Activated T-cell treated with anti-CD3 and anti-CD28 coated beads, Interleukin-2, amount 50 U/mL, for 24 hours (primary cell): ENCODE data around the gene RDH8.

Source experiments
- DNase-seq: peaks from one replicate; pipeline ENCODE4 v3.0.0-alpha.2; 2020
- H3K27ac Mint-ChIP-seq: 2 replicates; pipeline ENCODE4 v1.8.0; 2020; ENCODE audit warnings: mild to moderate bottlenecking, mixed read lengths
- H3K27me3 Mint-ChIP-seq: 2 replicates; pipeline ENCODE4 v1.8.0; 2020; ENCODE audit warnings: mixed read lengths
- H3K36me3 Mint-ChIP-seq: 2 replicates; pipeline ENCODE4 v1.8.0; 2020; ENCODE audit warnings: low read depth, mixed read lengths
- H3K4me1 Mint-ChIP-seq: 2 replicates; pipeline ENCODE4 v1.8.0; 2020; ENCODE audit warnings: low read depth, mixed read lengths
- H3K4me3 Mint-ChIP-seq: 2 replicates; pipeline ENCODE4 v1.8.0; 2020; ENCODE audit warnings: mild to moderate bottlenecking, moderate library complexity, mixed read lengths
- H3K9me3 Mint-ChIP-seq: 2 replicates; pipeline ENCODE4 v1.8.0; 2020; ENCODE audit warnings: mixed read lengths

RDH8 gene

DNA sequence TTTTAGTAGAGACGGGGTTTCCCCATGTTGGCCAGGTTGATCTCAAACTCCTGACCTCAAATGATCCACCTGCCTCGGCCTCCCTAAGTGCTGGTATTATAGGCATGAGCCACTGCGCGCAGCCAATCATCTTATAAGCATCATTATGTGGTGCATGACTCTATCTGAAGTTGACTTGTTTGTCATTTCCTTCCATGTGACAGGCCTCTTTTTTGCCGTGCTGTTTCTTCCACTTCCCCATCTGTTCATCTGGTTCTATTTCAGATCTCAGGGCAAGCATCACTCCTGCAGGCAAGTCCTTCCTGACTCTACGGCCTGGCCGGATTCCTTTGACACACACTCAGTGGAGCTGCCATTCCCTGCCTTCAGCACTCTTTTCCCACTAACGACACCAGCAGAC lies 18.2 kb upstream of the RDH8 start:
- Mint-ChIP-seq H3K36me3 (no peaks in the 10 kb centered on the region), H3K4me3 (no peak overlapping the region), H3K27me3 (peaks cover 8% of the 10 kb centered on the region), H3K4me1 (peaks cover under 1% of the 10 kb centered on the region), H3K27ac (no peak overlapping the region), H3K9me3 (no peaks in the 10 kb centered on the region)
- no peak for DNase-seq

DNA sequence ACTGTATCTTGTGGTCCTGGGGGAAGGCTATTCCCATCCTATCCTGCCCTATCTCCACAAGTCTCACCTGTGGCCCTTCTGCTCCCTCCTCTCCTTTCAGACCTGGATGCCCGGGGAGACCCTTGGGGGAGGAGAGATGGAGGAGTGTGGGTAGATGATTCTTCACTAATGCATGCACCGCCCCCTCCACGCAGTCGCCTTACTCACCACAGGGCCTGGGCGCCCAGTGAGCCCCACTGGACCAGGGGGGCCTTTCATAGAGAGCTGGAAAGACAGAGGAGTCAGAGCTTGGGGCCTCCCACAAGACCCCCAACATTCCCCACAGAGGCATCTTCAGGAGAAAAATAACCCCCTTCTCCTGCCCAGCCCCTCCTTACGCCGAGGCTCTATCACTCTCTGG lies 17.3 kb upstream of the RDH8 start:
- Mint-ChIP-seq H3K27ac (no peak overlapping the region), H3K27me3 (peaks cover 14% of the 10 kb centered on the region), H3K36me3 (no peaks in the 10 kb centered on the region), H3K4me1 (peaks cover 2% of the 10 kb centered on the region), H3K4me3 (no peak overlapping the region), H3K9me3 (no peaks in the 10 kb centered on the region)
- DNase-seq = no peak

DNA sequence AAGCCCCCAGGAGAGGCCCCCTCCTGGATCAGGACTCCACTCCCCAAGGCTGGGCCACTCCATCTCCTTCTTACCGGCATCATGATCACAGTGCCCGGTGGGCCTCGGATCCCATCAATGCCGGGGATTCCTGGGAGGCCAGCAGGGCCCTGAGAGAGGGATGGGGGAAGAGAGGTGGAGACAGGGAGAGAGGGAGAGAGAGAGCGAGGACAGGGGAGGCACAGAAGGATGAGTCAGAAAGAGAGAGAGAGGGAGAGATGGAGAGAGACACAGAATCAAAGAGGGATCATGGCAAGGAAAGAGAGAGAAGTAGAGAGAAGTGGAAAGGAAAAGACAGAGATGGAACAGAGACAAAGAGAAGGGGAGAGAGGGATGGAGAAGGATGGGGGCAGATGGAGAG lies 16.7 kb upstream of the RDH8 start:
- no peak for DNase-seq
- Mint-ChIP-seq H3K9me3 (no peaks in the 10 kb centered on the region), H3K36me3 (no peaks in the 10 kb centered on the region), H3K4me3 (no peak overlapping the region), H3K27ac (no peak overlapping the region), H3K27me3 (peaks cover 16% of the 10 kb centered on the region), H3K4me1 (peaks cover 2% of the 10 kb centered on the region)

DNA sequence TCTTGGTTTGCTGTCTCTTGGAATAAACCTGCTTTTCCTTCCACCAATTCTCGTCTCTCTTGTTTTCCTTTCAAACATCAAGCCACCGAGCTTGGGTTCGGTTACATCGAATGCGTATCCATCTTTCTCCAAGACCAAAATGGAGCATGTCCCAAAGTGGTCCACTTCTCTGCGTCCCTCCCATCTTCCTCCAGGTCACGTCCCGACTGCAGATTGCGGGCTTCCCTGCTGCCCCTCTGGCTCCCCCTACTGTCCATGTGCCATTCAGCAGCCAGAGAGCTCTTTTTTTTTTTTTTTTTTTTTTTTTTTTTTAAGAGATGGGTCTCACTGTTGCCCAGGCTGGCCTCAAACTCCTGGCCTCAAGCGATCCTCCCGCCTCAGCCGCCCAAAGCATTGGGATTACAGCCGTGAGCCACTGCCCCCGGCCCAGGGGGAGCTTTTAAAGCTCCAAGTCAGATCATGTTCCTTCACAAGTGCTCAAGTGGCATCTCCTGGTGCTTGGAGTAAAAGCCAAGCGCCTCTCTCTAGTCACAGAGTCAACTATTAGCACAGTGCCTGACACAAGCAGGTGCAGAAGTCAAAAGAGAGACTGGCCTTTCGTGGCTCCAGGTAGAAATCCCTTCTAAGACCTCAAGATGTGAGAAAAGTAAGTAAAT lies 13.0 kb upstream of the RDH8 start:
- no peak overlapping the region for H3K4me3 Mint-ChIP-seq
- no peak overlapping the region for H3K27ac Mint-ChIP-seq
- H3K4me1 Mint-ChIP-seq = peaks cover 10% of the 10 kb centered on the region
- peak; percentile 77 for DNase-seq
- H3K36me3 Mint-ChIP-seq = no peaks in the 10 kb centered on the region
- H3K9me3 Mint-ChIP-seq = no peaks in the 10 kb centered on the region
- peaks cover 42% of the 10 kb centered on the region for H3K27me3 Mint-ChIP-seq

DNA sequence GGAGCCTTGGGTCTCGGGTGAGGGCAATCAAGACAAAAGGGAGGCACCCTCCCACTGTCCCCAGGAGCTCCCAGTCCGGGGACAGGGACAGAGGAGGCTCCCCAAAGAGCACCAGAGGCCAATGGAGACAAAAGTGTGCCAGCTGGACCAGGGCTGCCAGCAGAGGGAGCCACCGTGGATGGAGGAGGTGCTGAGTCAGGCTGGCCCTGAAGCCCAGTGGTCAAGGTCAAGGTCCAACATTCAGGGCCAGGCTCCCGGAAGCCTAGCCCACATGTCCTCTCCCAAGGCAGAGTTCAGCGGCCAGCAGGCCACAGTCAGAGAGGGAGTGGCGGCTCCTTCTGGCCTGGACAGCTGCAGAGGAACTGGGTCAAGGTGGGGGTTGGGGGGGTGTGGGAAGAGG lies 11.4 kb upstream of the RDH8 start:
- DNase-seq = no peak
- peaks cover 51% of the 10 kb centered on the region for H3K27me3 Mint-ChIP-seq
- H3K27ac Mint-ChIP-seq = no peak overlapping the region
- H3K36me3 Mint-ChIP-seq = no peaks in the 10 kb centered on the region
- H3K4me1 Mint-ChIP-seq = peaks cover 21% of the 10 kb centered on the region
- no peak overlapping the region for H3K4me3 Mint-ChIP-seq
- no peaks in the 10 kb centered on the region for H3K9me3 Mint-ChIP-seq

DNA sequence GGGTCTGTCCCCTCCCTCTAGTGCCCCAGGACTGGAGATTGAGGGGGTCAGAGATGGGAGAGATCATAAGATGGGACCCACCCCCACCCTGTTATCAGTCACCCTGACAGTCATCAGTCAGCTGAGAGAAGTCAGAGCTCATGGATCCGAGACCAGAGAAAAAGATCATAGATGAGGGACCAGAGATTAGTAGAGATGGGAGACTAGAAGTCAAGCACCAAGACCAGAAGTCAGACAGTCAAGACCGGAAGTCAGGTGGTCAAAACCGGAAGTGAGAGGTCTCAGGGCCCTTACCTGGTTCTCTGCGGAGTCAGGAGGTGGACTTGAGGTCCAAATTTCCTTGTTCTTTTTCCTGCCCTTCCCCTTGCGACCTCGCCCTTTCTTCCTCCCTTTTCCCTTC lies 10.0 kb upstream of the RDH8 start:
- H3K27ac Mint-ChIP-seq = no peak overlapping the region
- no peaks in the 10 kb centered on the region for H3K36me3 Mint-ChIP-seq
- peaks cover 58% of the 10 kb centered on the region for H3K27me3 Mint-ChIP-seq
- H3K4me1 Mint-ChIP-seq = peaks cover 27% of the 10 kb centered on the region
- no peaks in the 10 kb centered on the region for H3K9me3 Mint-ChIP-seq
- no peak overlapping the region for H3K4me3 Mint-ChIP-seq
- DNase-seq = no peak

DNA sequence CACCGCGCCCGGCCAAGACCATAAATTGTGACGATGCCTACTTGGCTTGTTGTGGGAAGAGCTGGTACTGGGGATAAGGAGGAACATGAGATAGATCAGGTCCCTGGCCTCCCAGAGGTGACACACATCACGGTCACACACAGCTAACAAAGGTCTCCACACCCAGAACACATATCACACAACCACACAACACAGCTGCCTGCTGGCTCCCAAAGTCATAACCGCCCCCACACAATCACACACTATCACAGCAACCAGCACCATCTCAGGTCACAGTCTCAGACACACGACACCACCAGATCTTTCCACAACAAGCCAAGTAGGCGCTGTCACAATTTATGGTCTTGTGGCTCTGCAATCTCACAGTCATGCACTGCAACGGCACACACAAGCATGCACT lies 8.7 kb upstream of the RDH8 start:
- H3K4me3 Mint-ChIP-seq = no peak overlapping the region
- H3K4me1 Mint-ChIP-seq = peaks cover 34% of the 10 kb centered on the region
- DNase-seq = no peak
- H3K27me3 Mint-ChIP-seq = peaks cover 65% of the 10 kb centered on the region
- H3K9me3 Mint-ChIP-seq = no peaks in the 10 kb centered on the region
- no peak overlapping the region for H3K27ac Mint-ChIP-seq
- no peaks in the 10 kb centered on the region for H3K36me3 Mint-ChIP-seq

DNA sequence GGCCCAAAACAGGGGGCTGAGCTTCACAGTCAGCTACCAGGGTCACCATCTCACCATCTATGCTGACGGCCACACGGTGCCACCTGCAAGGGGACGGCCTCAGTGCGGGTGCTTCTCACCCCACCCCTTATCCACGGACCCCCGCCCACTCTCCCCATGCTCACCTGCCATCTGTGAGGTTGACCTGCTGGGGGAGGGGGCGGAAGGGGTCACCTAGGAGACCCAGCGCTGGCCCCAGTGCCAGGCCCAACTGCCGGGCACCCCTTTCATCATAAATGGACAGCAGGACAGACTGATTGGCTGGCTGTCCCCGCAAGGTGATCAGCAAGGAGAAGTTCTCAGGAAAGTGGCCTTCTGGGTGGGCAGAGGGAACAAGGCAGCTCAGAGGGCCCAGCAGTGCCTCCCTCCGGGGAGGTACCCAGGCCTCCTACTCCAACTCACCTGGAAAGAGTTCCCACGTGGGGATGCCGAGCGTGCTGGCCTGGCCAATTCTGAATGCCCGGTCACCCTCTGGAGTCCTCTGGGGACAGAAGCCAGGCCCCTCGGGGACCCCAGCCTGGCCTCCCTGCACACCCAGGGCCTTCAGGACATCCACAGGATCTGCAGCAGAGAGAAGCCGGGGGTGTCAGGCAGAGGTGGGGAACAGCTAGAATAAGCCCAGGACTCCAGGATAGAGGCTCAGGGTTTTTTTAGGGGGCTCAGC lies 7.5 kb upstream of the RDH8 start:
- H3K36me3 Mint-ChIP-seq = no peaks in the 10 kb centered on the region
- H3K4me3 Mint-ChIP-seq = peak overlapping the region; percentile 37
- DNase-seq = no peak
- no peak overlapping the region for H3K27ac Mint-ChIP-seq
- no peaks in the 10 kb centered on the region for H3K9me3 Mint-ChIP-seq
- peaks cover 64% of the 10 kb centered on the region for H3K27me3 Mint-ChIP-seq
- peaks cover 36% of the 10 kb centered on the region for H3K4me1 Mint-ChIP-seq

DNA sequence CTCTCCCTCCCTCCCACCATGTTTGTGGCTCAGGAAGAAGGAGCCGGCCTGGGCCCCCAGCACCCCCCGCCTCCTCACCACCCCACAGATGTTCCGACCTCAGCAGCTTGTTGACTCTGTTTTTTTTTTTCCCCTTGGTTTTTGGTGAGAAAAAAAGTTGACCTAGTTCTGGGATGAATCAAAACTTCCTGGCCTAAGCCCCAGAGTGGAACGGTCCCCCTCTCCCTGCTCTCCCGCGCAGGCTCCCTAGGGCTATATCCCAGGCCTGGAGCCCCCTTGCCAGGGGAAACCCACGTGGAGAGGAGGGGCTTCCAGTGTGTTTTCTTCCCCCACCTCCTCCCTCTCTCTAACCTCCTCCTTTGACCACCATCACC lies 7.0 kb upstream of the RDH8 start:
- H3K9me3 Mint-ChIP-seq = no peaks in the 10 kb centered on the region
- H3K27ac Mint-ChIP-seq = peak overlapping the region; percentile 78
- H3K4me1 Mint-ChIP-seq = peaks cover 36% of the 10 kb centered on the region

DNA sequence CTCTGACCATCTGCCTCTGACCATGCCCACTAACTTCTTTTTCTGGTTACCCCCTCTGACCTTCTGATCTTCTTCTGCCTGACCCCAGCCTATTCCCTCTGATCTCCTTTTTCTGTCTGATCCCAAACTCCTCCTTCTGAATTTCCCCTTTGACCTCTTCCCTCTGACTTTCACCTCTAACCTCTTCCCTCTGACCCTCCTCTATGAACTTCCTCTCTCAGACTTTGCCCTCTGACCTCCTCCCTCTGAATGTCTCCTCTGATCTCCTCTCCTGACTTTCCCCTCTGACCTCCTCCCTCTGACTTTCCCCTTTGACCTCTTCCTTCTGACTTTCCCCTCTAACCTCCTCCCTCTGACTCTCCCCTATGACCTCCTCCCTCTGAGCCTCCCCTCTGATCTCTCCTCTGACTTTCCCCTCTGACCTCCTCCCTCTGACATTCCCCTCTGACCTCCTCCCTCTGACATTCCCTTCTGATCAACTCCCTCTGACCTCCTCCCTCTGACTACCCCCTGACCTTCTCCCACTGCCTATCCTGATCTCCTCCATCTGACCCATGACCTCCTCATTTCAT lies 6.4 kb upstream of the RDH8 start:
- Mint-ChIP-seq H3K27ac (peak overlapping the region; percentile 78), H3K36me3 (no peaks in the 10 kb centered on the region), H3K27me3 (peaks cover 70% of the 10 kb centered on the region), H3K4me1 (peaks cover 36% of the 10 kb centered on the region), H3K4me3 (no peak overlapping the region), H3K9me3 (no peaks in the 10 kb centered on the region)
- DNase-seq = no peak

More for the DNA sequence above, 7.0 kb upstream of the RDH8 start:
- peak overlapping the region; percentile 21 for H3K4me3 Mint-ChIP-seq
- no peaks in the 10 kb centered on the region for H3K36me3 Mint-ChIP-seq
- peak; percentile 42 for DNase-seq
- H3K27me3 Mint-ChIP-seq = peaks cover 70% of the 10 kb centered on the region

DNA sequence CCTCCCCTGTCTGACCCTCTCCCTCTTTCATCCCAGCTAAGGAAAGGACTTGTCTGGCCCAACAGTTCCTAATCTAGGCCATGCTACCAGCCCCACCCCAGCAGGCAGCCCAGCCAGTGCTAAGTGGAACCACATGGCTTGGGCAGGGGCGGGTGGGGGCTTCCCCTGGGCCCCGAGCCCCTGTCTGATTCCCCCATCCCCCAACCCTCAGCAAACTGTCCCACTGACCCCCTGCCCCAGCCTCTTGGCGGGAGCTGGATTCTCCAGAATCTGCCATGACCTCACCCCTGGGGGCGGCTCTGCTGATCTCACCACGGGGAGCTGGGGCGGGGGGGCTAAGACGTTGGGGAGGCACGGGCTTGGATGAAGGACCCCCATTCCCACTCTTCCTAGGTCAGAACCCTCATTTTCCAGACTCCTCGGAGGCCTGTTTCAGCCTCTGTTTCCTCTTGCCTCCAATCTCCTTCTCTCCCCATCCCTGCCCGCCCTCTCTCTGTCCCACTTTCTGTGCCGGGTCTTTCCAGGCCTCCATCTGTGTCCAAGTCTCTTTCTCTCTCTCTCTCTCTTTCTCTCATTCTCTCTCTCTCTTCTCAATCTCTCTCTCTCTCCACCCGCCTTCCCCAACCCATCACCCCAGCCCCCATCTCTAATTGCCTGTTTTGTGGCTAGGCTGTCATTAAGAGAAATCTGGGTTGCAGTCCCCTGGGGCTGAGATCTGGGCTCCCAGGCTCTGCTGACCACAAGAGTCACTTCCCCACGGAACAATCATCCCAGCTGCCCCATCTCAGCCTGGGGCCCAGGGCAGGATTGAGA lies 5.7 kb upstream of the RDH8 start:
- Mint-ChIP-seq H3K27me3 (peaks cover 72% of the 10 kb centered on the region), H3K27ac (no peak overlapping the region), H3K4me1 (peaks cover 36% of the 10 kb centered on the region), H3K4me3 (no peak overlapping the region), H3K36me3 (no peaks in the 10 kb centered on the region), H3K9me3 (no peaks in the 10 kb centered on the region)
- DNase-seq = no peak

DNA sequence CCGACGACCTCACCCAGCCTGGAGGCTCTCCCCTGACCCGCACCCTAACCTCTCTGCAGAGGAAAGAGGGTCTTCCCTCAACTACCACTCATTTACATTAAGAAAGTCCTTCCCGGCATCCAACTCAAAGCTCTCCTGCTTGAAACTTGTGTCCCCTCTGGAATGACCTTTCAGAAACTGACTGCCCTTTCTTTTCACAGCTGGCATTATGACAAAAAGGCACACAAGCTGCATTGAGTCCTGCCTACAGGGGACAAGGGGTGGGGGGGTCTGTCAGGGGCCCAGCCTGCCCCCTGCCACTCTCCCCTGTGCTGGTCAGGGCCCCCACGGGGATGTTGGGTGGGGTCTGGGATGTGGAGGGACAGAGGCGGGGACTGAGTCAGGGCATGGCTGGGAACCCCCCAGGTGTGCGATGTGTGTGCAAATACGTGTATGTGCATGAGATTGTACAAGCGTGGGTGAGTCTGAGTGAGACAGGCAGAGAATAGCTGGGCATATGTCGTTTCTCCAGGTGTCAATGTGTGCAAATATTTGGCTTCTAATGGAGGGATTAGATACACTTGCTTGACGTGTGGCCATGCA lies 5.0 kb upstream of the RDH8 start:
- Mint-ChIP-seq H3K36me3 (no peaks in the 10 kb centered on the region), H3K4me3 (no peak overlapping the region), H3K9me3 (no peaks in the 10 kb centered on the region), H3K27ac (no peak overlapping the region), H3K27me3 (peaks cover 69% of the 10 kb centered on the region), H3K4me1 (peaks cover 36% of the 10 kb centered on the region)
- no peak for DNase-seq

DNA sequence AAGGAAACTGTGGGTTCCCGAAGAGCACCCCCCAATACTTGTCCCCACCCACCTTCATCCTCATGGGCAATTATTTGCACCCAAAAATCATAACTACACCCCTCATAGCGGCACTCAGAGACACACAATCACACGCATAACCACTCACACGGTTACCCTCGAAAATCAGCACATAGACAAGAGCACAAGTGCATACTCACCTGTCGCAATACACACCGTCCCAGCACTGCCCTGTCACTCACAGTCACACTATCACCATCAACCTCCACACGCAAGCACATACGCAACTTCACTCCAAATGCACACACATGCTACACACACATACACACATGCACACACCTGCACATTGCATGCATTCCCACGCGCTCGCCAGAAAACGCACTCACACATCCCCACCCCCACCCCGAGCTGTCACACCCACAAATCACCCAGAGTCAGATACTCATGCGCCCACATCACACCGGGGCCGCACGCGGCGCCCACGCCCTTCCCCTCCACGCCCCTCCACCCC lies 3.5 kb upstream of the RDH8 start:
- no peak overlapping the region for H3K4me3 Mint-ChIP-seq
- peaks cover 69% of the 10 kb centered on the region for H3K27me3 Mint-ChIP-seq
- no peaks in the 10 kb centered on the region for H3K9me3 Mint-ChIP-seq
- peak; percentile 37 for DNase-seq
- H3K36me3 Mint-ChIP-seq = no peaks in the 10 kb centered on the region
- no peak overlapping the region for H3K27ac Mint-ChIP-seq
- H3K4me1 Mint-ChIP-seq = peaks cover 30% of the 10 kb centered on the region

DNA sequence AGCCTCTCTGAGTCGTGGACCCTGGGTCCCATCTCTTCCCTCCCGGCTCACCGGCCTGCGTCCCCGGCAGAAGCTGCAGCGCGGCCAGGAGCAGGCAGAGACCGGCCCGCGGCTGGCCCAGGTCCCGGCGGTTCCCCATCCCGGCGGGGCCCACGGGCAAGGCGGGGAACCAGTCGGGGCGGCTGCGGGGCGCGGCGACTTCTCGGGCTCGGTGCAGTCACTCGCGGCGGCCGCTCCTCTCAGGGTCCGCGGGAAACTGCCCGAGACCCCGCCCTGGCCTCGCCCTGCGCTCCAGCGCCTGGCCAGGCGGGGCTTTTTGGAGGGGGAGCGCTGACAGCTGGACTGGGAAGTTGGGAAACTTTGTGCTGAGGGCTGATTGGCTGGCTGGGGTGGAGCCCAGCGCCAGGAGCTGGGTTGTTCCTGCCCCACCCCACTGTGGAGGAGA lies 3.0 kb upstream of the RDH8 start, which contains the start of gene COL5A3:
TSS of gene COL5A3 (minus strand) at position 258 of the 445 bp plus-strand sequence. CDS start at position 139, 119 bp downstream.
- Mint-ChIP-seq H3K4me3 (no peak within 1 kb of the TSS), H3K27me3 (peaks cover 67% of the 10 kb centered on the region), H3K4me1 (peaks cover 28% of the 10 kb centered on the region), H3K36me3 (no peaks in the 10 kb centered on the region), H3K9me3 (no peaks in the 10 kb centered on the region), H3K27ac (no peak within 1 kb of the TSS)
- DNase-seq = no peak
